Inflammatory macrophage treated with lipopolysaccharide for 1 hour (primary cell): ENCODE results near the gene GALNT12.

Experiments used
- DNase-seq, 2 donors: peaks; one replicate each; pipeline ENCODE4 v3.0.0-alpha.2; 2020 to 2022

The GALNT12 gene

GRCh38 chr9:98807070-98807813, at the start of gene GALNT12:
Gene GALNT12 (plus strand): TSS chr9:98807670. CDS start chr9:98807699, 29 bp downstream.
- DNase-seq, result no peak

GRCh38 chr9:98760231-98760630, 47.2 kb upstream of the GALNT12 start:
- no peak for DNase-seq

- DNase-seq, result peak; percentile 35 to 53
Measured at GRCh38 chr9:98763986-98764745, 43.3 kb upstream of the GALNT12 start.

- DNase-seq, result no peak
Measured at GRCh38 chr9:98765256-98765655, 42.2 kb upstream of the GALNT12 start.

GRCh38 chr9:98766586-98766985, 40.9 kb upstream of the GALNT12 start:
- DNase-seq, result peak; percentile 77 to 97

- DNase-seq, result no peak
Measured at GRCh38 chr9:98767196-98767595, 40.3 kb upstream of the GALNT12 start.

DNA sequence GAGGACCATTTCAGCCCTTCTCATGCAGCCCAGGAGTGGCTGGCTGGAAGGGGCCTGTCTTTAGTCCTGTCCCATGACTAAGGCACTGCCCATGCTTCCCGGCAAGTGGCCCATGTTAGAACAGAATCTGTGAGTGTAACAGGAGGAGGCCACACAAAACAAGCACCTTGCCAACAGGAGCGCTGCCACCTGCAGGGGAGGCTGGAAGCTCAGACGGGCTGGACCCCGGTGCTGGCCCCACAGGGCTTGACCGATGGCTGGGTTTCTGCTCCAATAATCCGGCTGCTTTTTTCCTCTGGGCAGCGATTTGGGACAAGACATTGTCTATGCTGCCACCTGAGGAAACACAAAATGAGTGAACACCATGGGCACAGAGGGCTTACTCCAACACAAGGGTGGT, 39.6 kb upstream of the GALNT12 start:
- no peak for DNase-seq

DNA sequence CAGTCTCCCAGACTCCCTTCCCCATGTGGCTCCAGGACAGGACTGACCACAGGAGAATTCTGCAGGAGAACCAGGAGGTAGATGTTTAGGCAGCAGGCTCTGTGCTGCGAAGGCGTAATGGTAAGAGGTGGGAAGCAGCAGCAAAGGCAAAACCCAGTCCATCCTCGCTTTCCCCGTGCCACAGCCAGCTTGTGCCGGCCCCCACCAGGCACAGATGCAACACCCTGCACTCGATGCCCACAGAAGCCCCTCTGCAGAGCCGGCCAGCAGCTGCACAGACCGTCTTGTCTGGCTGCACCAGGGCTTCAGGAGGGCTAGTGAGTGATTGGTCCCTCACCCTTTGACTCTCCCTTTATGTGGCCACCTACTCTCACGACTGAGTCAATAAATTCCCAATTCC, 39.1 kb upstream of the GALNT12 start:
- DNase-seq, result no peak

GRCh38 chr9:98770717-98771116, 36.8 kb upstream of the GALNT12 start:
- DNase-seq, result no peak

- DNase-seq, result no peak
Measured at GRCh38 chr9:98771209-98771874, 36.1 kb upstream of the GALNT12 start.

DNA sequence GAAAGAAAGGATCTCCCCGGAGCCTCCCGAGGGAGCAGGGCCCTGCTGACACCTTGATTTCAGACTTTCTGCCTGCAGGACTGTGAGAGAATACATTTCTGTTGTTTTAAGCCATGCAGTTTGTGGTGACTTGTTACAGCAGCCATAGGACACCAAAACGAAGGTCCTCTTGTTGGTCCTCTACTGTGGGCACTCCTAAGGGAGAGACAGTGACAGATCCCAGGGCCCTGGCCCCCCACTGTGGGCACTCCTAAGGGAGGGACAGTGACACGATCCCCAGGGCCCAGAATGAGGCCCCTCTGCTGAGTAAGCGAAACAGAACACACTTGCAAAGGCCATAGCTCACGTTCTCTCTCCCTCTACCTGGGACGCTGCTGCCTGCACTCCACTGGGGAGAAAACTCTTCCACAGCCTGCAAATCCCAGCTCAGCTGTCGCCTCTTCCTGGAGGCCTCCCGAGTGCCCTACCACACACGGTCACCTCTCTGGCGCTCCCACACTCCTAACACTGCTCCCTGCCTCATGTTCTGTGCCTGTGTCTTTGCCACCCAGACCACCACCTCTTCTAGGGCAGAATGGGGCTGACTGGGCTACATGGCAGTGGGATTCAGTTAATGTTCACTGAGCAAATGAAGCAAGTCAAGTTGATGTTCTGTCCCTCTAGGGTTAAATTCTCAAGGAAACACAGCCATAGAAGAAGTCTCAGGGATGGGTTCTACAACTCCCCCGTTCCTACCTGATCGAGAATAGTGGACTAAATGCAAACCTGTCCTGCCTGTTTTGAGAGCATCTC, 34.9 kb upstream of the GALNT12 start:
- no peak for DNase-seq

DNA sequence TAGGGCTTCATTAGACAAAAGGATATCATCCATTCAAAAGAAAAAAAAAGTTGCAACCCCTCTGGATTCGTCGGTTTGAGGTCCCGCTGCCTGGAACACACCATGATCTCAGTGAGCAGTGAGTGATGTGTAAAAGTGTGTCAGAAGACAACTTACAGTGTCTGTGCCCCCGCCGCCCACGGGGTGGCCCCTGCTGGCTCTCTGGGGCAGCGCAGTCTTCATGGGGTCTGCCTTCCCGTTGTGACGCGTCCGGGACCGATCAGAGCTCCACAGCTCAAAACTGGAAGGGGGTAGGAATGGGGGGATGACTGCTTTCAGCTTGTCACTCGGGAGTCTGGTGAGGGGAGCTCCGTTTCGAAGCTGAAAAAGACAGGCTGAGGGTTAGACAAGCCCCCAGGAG, 33.7 kb upstream of the GALNT12 start:
- DNase-seq, result no peak

DNA sequence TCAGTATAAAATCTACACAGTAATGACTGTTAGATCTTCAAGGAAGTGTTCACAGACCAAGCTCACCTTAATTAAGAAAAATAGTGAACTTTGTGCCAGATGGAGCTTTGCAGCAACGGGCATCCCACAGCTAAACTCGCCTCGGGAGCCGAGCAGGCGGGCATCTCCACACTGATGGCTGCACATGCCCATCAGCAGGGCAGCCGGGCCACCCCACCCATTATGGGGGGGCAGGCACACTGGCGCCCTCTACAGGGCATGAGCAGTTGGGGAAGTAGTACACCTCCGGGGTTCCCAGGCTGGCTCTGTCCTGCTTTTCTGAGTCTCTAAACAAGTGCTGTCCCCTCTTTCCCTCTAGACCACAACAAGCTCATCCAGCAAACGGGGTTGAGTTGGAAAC, 32.7 kb upstream of the GALNT12 start:
- peak; percentile 20 to 55 for DNase-seq

DNA sequence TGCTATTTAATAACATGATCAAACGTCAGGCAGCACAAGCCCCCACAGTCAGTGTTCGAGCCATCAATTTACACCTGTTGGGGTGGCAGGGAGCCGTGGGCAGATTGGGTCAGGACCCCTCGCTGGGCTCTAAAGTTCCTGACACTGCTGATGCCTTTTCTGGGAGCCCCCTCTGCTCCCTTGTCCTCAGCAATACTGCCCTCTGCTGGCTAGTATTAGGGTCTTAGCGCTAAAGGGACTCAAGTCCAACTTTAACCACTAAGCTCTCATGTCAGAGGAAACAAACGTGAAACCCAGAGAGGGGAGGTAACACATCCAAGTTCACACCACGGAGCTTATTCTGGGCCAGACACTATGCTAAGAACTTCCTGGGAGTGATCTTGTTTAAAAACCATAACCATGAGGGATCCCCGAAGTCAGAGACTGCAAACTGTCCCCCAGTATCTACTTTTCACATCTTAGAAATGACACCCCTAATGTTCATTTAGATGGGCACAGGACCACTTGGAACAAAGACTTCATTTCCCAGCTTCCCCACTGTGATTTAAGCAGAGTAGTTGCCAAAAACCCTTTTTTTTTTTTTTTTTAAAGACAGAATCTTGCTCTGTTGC, 31.5 kb upstream of the GALNT12 start:
- DNase-seq, result peak; percentile 25 to 76

DNA sequence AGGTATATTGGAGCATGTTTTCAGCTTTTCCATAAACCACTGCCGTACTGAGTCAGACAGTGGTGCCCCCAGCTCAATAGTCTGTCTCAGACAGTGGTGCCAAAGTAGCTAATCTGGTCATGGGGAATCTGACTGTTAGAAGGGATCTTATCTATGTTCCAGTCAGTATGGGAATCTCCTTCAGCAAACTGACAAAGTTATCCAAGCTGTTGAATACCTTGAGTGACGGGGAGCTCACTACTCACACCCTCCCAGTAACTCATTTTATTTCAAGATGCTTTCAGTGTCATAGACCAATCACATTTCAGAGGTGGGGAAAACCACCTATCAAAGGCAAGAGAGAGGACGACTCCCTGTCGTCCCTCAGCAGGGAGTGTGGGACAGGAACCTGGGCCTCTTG, 29.9 kb upstream of the GALNT12 start:
- no peak for DNase-seq

DNA sequence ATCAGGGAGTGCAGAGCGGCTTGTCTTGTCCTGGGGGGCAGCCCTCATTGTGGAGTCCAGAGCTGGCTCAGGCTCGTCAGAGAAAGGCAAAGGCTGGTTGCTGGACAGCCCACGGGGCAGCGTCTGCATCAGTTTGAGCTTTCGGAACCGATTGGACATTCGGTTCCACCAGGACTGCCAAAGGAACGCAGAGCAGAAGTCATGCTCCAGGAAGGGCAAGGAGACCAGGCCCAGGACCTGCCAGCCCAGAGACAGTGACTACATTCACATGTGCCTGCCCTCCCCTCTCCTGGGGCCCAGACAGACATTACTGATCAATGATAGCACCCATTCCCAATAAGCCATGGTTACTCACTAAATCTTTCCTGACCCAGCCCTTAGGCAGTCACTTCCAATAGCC, 29.2 kb upstream of the GALNT12 start:
- no peak for DNase-seq

- DNase-seq, result no peak
Measured at GRCh38 chr9:98778711-98779530, 28.5 kb upstream of the GALNT12 start.

- DNase-seq, result no peak
Measured at GRCh38 chr9:98780059-98780749, 27.3 kb upstream of the GALNT12 start.

DNA sequence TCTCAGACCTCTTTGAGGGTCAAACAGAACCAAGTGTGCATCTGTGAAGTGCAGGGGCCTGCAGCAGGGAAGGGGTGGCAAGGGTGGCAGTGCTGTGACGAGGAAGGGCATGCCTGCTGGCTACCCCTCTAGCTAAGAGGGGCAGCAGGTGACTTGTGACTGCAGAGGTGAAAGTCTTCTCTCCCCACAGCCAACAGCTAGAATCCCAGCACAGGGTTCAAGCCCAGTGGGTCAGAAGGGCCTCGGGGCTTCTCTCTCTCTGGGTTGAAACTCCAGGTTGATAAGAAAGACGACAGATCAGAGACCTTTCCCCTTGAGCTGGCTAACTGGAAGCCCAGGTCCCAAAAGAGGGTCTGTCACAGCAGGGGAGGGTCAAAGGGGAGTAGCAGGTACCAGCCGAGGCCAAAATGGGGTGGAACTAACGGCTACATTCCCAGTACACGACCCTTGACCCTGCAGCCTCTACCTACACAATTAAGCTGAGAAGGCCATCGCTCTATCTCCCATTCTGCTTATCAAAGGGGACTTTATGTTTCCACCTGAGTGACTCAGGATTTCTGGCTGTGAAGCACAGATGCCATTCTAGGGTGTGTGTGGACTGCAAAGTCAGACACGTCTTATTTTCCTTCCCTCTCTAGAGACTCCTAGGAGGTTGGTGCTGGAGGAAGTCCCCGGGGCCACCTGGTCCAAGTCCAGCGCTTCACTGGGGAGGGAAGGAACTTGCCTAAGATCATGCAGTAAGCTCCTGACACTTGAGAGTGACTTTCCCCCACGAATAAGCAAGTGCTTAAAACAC, 25.7 kb upstream of the GALNT12 start:
- peak in 1 of 2 donors; percentile 21 for DNase-seq
